Endothelial cell of umbilical vein (primary cell): Measurements from ENCODE around the gene ZMYND11. TPM values are rescaled to one million over a fixed set of nuclear protein-coding genes. Genes with fewer than 3 reads are reported as not detected.

ENCODE experiments used
- BruUV-seq: library from RNA; stranded (reverse); fragments of 400-500 nt; replicated peaks from 2 replicates; lab custom pipeline; 2021; lab: Mats Ljungman, UMichigan
- CTCF ChIA-PET: fragments of 300-600, 350-600 bp; sonication (Branson Sonifier 250); formaldehyde crosslinking; loops from one replicate; lab custom pipeline; 2021; ENCODE audit warnings: antibody characterized with exemption, inconsistent platforms; lab: Charles Lee
- POLR2A ChIA-PET: fragments of 300-600, 350-600 bp; sonication (Branson Sonifier 250); formaldehyde crosslinking; loops from one replicate; lab custom pipeline; 2021; ENCODE audit warnings: antibody characterized with exemption, inconsistent platforms; lab: Charles Lee
- DNase-seq: peaks from one replicate; pipeline ENCODE4 v3.0.0-alpha.2; 2011; ENCODE audit warnings: low read depth, low spot score
- FAIRE-seq: peaks from 2 replicates; lab custom pipeline; 2011; peaks lifted over from hg19 to GRCh38; lab: Jason Lieb, UNC
- H2AFZ ChIP-seq: 2 replicates; pipeline ENCODE4 v1.6.0; 2012; ENCODE audit warnings: low read depth, low read length, control low read depth, inconsistent platforms
- H3K27ac ChIP-seq: 2 replicates; pipeline ENCODE4 v1.5.1; 2011; ENCODE audit warnings: low read depth, mild to moderate bottlenecking, control low read depth, low read length, moderate library complexity; ENCODE audit not compliant: insufficient read depth
- H3K27me3 ChIP-seq, 2 experiments: 2 replicates each; pipeline versions ENCODE4 v1.6.0 to v1.6.1; 2011; ENCODE audit warnings: low read length in 2 of 2, mixed read lengths in 1 of 2; ENCODE audit not compliant: control insufficient read depth in 2 of 2, insufficient read depth in 2 of 2
- H3K36me3 ChIP-seq, 2 experiments: 2 replicates in 1 of 2; 3 replicates in 1 of 2; pipeline ENCODE4 v1.5.1; 2011; ENCODE audit warnings: low read length in 2 of 2, mild to moderate bottlenecking in 1 of 2, moderate library complexity in 1 of 2; ENCODE audit not compliant: control insufficient read depth in 2 of 2, insufficient read depth in 2 of 2; ENCODE audit errors: extremely low read depth in 1 of 2
- H3K4me1 ChIP-seq: 3 replicates; pipeline ENCODE4 v1.5.1; 2011; ENCODE audit warnings: mild to moderate bottlenecking, low read length; ENCODE audit not compliant: control insufficient read depth, insufficient read depth; ENCODE audit errors: extremely low read depth
- H3K4me2 ChIP-seq: 2 replicates; pipeline ENCODE4 v1.6.1; 2011; ENCODE audit warnings: low read length, control low read depth, mixed read lengths; ENCODE audit not compliant: insufficient read depth
- H3K4me3 ChIP-seq, 3 experiments: fragments of 200-600 bp in 1 of 3; sonication (generic), shearing (Covaris generic) in 1 of 3; replicated peaks in 1 of 3; 2 replicates each; pipeline ENCODE4 v1.5.1; 2011 to 2016; ENCODE audit warnings: control low read depth in 3 of 3, low read length in 3 of 3, mild to moderate bottlenecking in 2 of 3, inconsistent platforms in 1 of 3, low read depth in 1 of 3, moderate library complexity in 1 of 3; ENCODE audit not compliant: insufficient read depth in 1 of 3
- H3K79me2 ChIP-seq: 2 replicates; pipeline ENCODE4 v1.6.0; 2012; ENCODE audit warnings: low read length, inconsistent platforms; ENCODE audit not compliant: control insufficient read depth, insufficient read depth
- H3K9ac ChIP-seq: replicated peaks from 2 replicates; pipeline ENCODE3; 2011; ENCODE audit warnings: low read length, control low read depth; ENCODE audit not compliant: insufficient read depth; ENCODE audit errors: extremely low read depth
- H3K9me1 ChIP-seq: replicated peaks from 3 replicates; pipeline ENCODE4 v1.6.0; 2011; ENCODE audit warnings: mild to moderate bottlenecking, low read length; ENCODE audit not compliant: control insufficient read depth, insufficient read depth; ENCODE audit errors: extremely low read depth
- H3K9me3 ChIP-seq: replicated peaks from 2 replicates; pipeline ENCODE4 v1.5.1; 2012; ENCODE audit warnings: low read length, inconsistent platforms; ENCODE audit not compliant: control insufficient read depth, insufficient read depth
- H4K20me1 ChIP-seq: replicated peaks from 2 replicates; pipeline ENCODE3; 2011; ENCODE audit warnings: mild to moderate bottlenecking, low read length; ENCODE audit not compliant: control insufficient read depth, insufficient read depth; ENCODE audit errors: extremely low read depth
- CTCF ChIP-seq, 2 donors: IDR thresholded peaks; 1 replicate in 1 of 2; 2 replicates in 1 of 2; pipeline ENCODE4 v1.5.1; 2011; ENCODE audit warnings: low read length in 2 of 2, mild to moderate bottlenecking in 2 of 2, moderate library complexity in 2 of 2, control low read depth in 1 of 2, inconsistent platforms in 1 of 2, low read depth in 1 of 2; ENCODE audit not compliant: insufficient read depth in 1 of 2; ENCODE audit errors: extremely low read depth in 1 of 2
- EZH2 ChIP-seq: IDR thresholded peaks from 2 replicates; pipeline ENCODE4 v1.6.1; 2012; ENCODE audit warnings: borderline replicate concordance, low read depth, mild to moderate bottlenecking, moderate library complexity, low read length, inconsistent platforms; ENCODE audit not compliant: severe bottlenecking
- FOS ChIP-seq: IDR thresholded peaks from 2 replicates; pipeline ENCODE4 v1.6.1; 2011; ENCODE audit warnings: mild to moderate bottlenecking, low read length, moderate library complexity, borderline replicate concordance; ENCODE audit not compliant: insufficient read depth
- GATA2 ChIP-seq: IDR thresholded peaks from 2 replicates; pipeline ENCODE4 v1.7.0; 2011; ENCODE audit warnings: low read depth, mild to moderate bottlenecking, moderate library complexity, mixed read lengths, low read length; ENCODE audit not compliant: insufficient read length, insufficient read depth
- MAX ChIP-seq: IDR thresholded peaks from 2 replicates; pipeline ENCODE4 v1.6.1; 2011; ENCODE audit not compliant: insufficient read depth, insufficient read length
- POLR2A ChIP-seq: IDR thresholded peaks from 2 replicates; pipeline ENCODE4 v1.6.1; 2012; ENCODE audit warnings: low read depth, mild to moderate bottlenecking, control low read depth, low read length
- POLR2AphosphoS5 ChIP-seq: IDR thresholded peaks from 2 replicates; pipeline ENCODE4 v1.6.1; 2012; ENCODE audit warnings: low read depth, mild to moderate bottlenecking, control low read depth, low read length, moderate library complexity; ENCODE audit not compliant: insufficient read depth
- dilution Hi-C: fragments of 300-500 bp; cut with MboI; formaldehyde crosslinking; loops from one replicate; pipeline ENCODE4 v1.15.0; 2019; ENCODE audit warnings: low sequenced_read_pairs; ENCODE audit not compliant: extremely low pct_ligation_motif_present
- intact Hi-C: fragments of 100-400 bp; cut with micrococcal nuclease; formaldehyde crosslinking; loops from one replicate; pipeline ENCODE4 v1.10.0; 2022
- polyA plus RNA-seq, 4 experiments: library from polyadenylated mRNA; depleted of rRNA in 3 of 4; stranded (reverse) in 3 of 4; unstranded in 1 of 4; fragments of >200 nt; gene quantifications; 2 replicates each; pipeline versions ENCODE4 v1.2.1 to v1.2.3, GENCODE V29; 2011 to 2012; ENCODE audit warnings: missing spikeins in 1 of 4
- total RNA-seq: library from RNA; stranded (reverse); gene quantifications from 2 replicates; pipeline ENCODE4 v1.2.3, GENCODE V29; 2021

The ZMYND11 gene
- total and polyA plus RNA-seq, 2 donors (not counting 3 experiments of a cell fraction or from before 2014, with no cell fraction given): 17.0 to 56.0 TPM

GRCh38 chr10:176677-177076, 41.4 kb downstream of the ZMYND11 start:
- CTCF ChIA-PET: interaction anchor here (0.8 kb wide), 1 partner anchor 28 kb away, joined by 3 read pairs; no protein-coding TSS in a partner anchor
- no peak overlapping the region for H2AFZ ChIP-seq
- peaks cover 0 to 4% of the 10 kb centered on the region in 2 experiments for H3K36me3 ChIP-seq
- H3K9me1 ChIP-seq: no peaks in the 10 kb centered on the region
- no peaks in the 10 kb centered on the region for H4K20me1 ChIP-seq
- no peak for TF ChIP-seq EZH2
- no peak for TF ChIP-seq POLR2A
- no peak for TF ChIP-seq MAX
- TF ChIP-seq GATA2: no peak
- TF ChIP-seq POLR2AphosphoS5: no peak
- no peak for TF ChIP-seq FOS
- no peaks in the 10 kb centered on the region for H3K9me3 ChIP-seq
- FAIRE-seq (no peak), DNase-seq (no peak)
- dilution Hi-C loops (no loop called here), intact Hi-C loops (no loop called here)
- H3K4me2 ChIP-seq: no peak overlapping the region
- BruUV-seq: no TSS peak
- H3K79me2 ChIP-seq: peaks cover 8% of the 10 kb centered on the region
- no peaks in the 10 kb centered on the region for H3K27me3 ChIP-seq
- H3K4me3 ChIP-seq: no peak overlapping the region
- H3K9ac ChIP-seq: no peak overlapping the region
- POLR2A ChIA-PET: no interaction called here
- peaks cover 4% of the 10 kb centered on the region for H3K4me1 ChIP-seq
- H3K27ac ChIP-seq: no peak overlapping the region

- intact Hi-C loops: loop anchor here (1.0 to 2.0 kb wide), 4 partner anchors 31 to 611 kb away; no protein-coding TSS in a partner anchor
Measured at GRCh38 chr10:178208-178607, 43.0 kb downstream of the ZMYND11 start.

More at GRCh38 chr10:178208-178607, 43.0 kb downstream of the ZMYND11 start:
- Histone ChIP-seq H3K27ac (no peak overlapping the region), H3K4me3 (no peak overlapping the region), H3K27me3 (no peaks in the 10 kb centered on the region), H3K9me3 (no peaks in the 10 kb centered on the region), H3K9me1 (no peaks in the 10 kb centered on the region), H3K4me1 (peaks cover 19% of the 10 kb centered on the region), H3K4me2 (no peak overlapping the region), H4K20me1 (no peaks in the 10 kb centered on the region), H3K36me3 (peaks cover 0 to 4% of the 10 kb centered on the region in 2 experiments), H3K9ac (no peak overlapping the region), H3K79me2 (peaks cover 8% of the 10 kb centered on the region), H2AFZ (no peak overlapping the region)
- FAIRE-seq: no peak
- TF ChIP-seq CTCF (IDR thresholded peaks at IDR 0.05; ENCODE audit: extremely low read depth in 1 of 2, insufficient read depth in 1 of 2, low read depth in 1 of 2, low read length in 2 of 2) (peak; percentile 10 to 24), POLR2A (no peak)
- ChIA-PET CTCF (interaction anchor here (0.7 kb wide), 2 partner anchors 32 to 40 kb away, joined by 3 read pairs; no protein-coding TSS in a partner anchor), POLR2A (no interaction called here)
- dilution Hi-C loops: no loop called here
- DNase-seq: peak; percentile 66
- no TSS peak for BruUV-seq
